HG02642 (cell line): ENCODE results near the gene OLA1.
"Not testable (repeated sequence)": the region's sequence is repeated elsewhere in the genome, so short reads cannot be mapped to it uniquely, and the experiment has no call there.

Experiments
- ATAC-seq: cut with Tn5 transposase; IDR thresholded peaks from one replicate; pipeline ENCODE4 v1.9.1; 2021; ENCODE audit warnings: mild to moderate bottlenecking; ENCODE audit not compliant: unreplicated experiment, poor library complexity

Gene OLA1

DNA sequence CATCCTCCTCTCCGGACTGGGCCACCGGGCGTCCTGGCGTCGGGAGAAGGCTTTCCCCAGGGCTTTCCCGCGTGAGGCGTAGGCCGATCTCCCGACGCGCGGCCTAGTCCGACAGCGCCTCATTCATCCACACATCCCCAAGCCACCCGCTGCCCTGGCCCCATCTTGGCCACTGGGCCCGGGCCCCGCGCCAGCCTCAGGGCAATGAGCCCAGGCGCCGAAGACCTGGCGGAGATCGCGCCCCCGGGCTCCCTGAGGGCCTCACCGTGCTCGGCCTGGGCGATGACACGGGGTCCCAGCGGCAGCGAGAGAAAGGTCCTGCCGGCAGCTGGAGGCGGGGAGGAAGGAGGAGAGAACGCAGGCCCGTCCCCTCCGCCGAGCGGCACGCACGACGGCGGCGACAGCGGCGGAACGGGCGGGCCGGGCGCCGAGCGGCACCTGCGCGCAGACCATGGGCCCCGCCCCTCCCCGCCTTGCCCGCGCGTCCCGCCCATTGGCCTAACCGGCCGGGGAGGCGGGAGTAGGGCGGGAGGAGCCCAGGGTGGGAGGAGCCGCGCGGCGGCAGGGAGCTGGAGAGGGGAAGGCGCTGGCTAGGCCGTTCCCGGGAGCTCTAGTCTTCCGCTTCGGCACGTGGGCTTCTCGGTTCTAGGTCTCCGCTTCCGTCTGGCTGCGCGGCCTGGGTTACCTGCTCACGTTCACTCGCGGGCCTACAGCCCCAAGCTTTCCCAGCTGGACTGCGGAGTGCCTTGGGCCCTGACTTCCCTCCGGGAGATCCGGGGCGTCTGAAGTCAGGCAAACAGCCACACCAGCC lies at the start of gene OLA1:
Gene OLA1 (minus strand): TSS at position 346 of the 811 bp plus-strand sequence. CDS start 1,717 bp downstream, outside the sequence.
- peak; percentile 97 for ATAC-seq

DNA sequence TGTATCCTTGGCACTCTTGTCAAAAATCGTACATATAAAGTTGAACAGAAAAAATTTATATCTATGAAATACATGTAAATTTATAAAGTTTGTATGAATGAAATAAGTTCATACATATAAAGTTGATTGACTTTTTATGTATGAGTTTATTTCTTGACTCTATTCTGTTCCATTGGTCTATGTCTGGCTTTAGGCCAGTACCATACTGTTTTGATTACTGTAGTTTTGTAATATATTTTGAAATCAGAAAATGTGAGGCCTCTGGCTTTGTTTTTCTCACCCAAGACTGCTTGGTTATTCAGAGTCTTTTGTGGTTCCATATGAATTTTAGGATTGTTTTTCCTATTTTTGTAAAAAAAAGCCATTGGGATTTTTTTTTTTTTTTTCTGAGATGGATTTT lies 44.6 kb upstream of the OLA1 start:
- no peak for ATAC-seq

GRCh38 chr2:174286172-174286571 lies 37.8 kb upstream of the OLA1 start:
- ATAC-seq = no peak

DNA sequence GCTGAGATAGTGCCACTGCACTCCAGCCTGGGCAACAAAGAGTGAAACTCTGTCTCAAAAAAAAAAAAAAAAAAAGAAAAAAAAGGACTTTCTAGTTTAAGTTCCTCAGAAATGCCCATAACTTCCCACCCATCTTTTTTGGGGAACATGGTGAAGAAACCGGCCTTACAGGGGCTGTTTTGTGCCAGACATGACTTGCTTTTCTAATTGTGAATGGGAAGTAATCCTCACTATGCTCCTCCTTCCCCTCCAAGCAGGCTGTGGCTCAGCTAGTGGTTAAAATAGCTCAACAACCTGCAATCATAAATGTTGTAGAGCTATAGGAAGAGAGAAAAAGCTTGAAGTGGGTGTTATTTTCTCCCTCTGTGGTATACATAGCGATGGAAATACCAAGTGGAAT lies 34.1 kb upstream of the OLA1 start:
- no peak for ATAC-seq

GRCh38 chr2:174281736-174282135 lies 33.4 kb upstream of the OLA1 start:
- no peak for ATAC-seq

DNA sequence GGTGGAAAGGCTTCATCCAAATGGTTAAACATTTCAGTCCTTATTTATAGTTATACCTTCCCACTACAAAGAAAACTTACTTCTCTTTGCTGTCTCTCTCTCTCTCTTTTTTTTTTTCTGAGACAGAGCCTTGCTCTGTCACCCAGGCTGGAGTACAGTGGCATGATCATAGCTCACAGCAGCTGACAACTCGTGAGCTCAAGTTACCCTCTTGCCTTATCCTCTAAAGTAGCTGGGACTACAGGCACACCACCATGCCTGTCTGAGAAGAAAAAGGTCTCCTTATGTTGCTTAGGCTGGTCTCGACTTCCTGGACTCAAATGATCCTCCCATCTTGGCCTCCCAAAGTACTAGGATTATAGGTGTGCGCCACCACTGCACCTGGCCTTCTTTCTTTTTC lies 32.3 kb upstream of the OLA1 start:
- no peak for ATAC-seq

DNA sequence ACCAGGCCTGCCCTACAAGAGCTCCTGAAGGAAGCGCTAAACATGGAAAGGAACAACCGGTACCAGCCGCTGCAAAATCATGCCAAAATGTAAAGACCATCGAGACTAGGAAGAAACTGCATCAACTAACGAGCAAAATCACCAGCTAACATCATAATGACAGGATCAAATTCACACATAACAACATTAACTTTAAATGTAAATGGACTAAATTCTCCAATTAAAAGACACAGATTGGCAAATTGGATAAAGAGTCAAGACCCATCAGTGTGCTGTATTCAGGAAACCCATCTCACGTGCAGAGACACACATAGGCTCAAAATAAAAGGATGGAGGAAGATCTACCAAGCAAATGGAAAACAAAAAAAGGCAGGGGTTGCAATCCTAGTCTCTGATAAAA lies 21.9 kb upstream of the OLA1 start:
- not testable (repeated sequence) for ATAC-seq

- ATAC-seq = no peak
These were observed 18.0 kb upstream of the OLA1 start for GRCh38 chr2:174266288-174266687.

DNA sequence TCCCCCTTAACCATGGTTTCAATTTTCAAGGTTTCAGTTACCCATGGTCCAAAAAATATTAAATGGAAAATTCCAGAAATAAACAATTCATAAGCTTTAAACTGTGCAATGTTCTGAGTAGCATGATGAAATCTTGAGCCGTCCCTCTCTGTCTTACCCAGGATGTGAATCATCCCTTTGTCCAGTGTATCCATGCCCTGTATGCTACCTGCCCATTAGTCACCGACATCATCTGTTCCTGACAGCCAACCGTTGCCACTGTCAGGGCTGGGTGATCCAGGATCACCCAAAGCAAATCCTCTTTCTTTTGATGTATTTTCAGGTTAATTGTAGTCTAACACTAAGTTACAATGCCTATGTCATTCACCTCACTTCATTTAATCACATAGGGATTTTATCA lies 15.7 kb upstream of the OLA1 start:
- no peak for ATAC-seq

DNA sequence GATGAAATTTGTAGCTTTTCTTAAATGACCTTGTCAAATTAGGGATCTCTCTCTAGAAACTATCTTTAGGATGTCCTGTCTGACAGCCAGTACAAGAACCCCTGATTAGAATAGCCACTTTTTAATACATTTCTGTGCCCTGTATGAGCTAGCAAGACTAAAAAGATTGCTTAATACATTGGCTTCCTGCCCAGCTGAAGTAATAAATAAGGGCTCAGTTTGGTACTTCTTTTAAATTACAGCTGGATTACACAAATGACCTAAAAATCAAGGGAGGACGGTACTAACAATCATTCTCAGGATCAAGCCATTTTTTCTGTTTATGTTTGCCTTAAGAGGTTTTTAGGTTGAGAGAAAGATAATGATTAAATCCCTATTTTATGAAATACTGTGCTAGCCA lies 11.6 kb upstream of the OLA1 start:
- ATAC-seq = no peak

- no peak for ATAC-seq
These were observed 5.9 kb upstream of the OLA1 start for GRCh38 chr2:174254267-174254666.

DNA sequence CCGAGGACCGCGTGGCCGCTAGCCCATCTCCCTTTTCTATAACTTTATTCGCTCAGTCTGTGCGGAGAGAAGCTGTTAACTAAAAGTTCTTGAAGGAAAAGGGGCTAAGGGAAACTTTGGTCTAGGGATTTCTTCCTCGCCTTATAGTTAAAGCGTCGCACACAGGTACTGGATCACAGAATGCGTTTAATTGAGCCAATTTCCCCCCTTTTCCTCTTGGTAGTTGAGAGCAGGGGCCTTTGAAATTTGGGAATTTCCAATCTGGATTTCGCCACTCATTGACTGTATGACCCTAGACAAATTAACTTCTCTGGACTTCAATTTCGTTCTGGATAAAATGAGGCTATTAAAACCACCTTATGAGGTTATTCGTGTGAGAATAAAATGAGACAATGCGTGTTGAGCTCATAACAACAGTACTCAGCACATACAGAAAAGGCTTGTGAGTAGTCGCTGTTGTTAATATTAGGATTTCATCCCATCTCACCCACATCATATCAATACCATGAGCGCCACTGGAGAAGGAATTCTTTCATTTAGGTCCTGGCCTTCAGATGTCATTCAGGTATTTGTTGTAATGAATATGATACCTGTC lies 763 bp upstream of the OLA1 start:
- ATAC-seq = no peak

- ATAC-seq = peak; percentile 11
These were observed 702 bp downstream of the OLA1 start for GRCh38 chr2:174247474-174248186.

DNA sequence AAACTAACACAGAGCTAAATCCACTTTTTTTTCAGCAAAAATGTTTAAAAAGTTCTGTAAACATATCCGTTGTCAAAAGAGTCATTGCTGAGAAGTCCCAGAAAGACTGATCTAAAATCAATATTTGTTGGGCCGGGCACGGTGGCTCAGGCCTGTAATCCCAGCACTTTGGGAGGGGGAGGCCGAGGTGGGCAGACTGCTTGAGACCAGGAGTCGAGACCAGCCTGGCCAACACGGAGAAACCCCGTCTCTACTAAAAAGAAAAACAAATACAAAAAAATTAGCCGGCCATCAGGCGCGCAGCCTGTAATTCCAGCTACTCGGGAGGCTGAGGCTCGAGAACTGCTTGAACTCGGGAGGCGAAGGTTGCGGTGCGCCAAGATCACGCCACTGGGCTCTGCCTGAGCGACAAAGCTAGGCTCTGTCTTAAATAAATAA lies 1.4 kb downstream of the OLA1 start:
- ATAC-seq = no peak

DNA sequence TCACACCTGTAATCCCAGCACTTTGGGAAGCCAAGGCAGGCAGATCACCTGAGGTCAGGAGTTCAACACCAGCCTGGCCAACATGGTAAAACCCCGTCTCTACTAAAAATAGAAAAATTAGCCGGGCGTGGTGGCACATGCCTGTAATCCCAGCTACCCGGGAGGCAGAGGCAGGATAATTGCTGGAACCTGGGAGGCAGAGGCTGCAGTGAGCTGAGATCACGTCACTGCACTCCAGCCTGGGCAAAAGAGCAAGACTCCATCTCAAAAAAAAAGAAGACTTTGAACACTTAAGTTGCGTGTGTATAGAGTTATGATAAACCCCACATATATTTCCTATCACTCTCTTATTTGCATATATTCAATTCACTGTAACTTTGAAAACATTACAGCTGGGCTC lies 2.7 kb downstream of the OLA1 start:
- not testable (repeated sequence) for ATAC-seq

- no peak for ATAC-seq
These were observed 3.3 kb downstream of the OLA1 start for GRCh38 chr2:174245065-174245464.

DNA sequence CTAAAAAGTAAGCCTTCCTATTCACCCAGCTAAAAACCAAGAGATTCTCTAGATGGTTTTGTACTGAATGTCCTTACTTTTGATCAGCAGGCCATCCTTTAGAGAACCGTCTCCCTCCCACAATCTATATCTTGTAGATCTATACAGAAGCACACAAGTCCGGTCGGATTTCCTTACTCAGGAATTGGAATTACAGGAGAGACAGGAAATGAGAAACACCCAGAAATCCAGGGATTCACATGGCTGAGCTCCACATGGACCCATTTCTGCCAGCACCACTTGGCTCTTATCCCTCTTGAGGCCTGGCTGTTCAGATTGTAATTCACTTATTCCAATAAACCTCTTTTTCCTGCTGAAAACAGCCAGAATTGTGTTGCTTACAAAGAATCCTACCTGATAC lies 4.5 kb downstream of the OLA1 start:
- no peak for ATAC-seq

- no peak for ATAC-seq
These were observed 8.2 kb downstream of the OLA1 start for GRCh38 chr2:174240097-174240496.

DNA sequence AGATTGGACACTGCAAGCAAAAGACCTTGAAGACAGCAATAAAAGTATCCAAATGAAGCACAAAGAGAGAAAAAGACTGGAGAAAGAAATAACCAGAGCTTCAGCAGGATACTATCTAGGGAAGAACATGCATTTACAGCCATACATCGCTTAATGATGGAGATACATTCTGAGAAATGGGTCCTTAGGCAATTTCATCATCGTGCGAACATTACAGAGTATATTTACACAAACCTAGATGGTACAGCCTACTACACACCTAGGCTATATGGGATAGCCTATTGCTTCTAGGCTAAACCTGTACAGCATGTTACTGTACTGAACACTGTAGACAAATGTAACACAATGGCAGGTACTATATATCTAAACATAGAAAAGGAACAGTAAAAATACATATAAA lies 11.9 kb downstream of the OLA1 start:
- no peak for ATAC-seq

DNA sequence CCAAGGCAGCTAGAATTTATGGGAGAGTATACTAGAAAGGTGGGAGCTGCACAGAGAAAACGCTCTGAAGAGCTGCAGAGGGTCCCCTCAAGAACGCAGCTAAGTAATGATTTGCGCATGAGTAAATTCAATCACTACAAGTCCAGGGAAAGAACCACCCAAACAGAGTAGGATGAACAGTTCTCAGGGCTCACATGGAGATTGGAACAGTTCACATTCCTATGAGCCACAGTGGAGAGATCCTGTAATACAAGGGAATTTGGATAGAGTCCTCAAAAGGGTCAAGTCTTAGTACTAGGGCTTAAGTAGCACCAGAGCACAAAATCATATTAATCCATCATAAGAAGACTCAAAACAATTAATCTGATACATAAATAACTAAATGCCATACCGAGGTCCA lies 12.7 kb downstream of the OLA1 start:
- ATAC-seq = no peak

- ATAC-seq = no peak
These were observed 14.5 kb downstream of the OLA1 start for GRCh38 chr2:174233771-174234275.
